Gastroesophageal sphincter (tissue), 4 donors: Measurements from ENCODE around the gene CRIM1. TPM values are rescaled to one million over a fixed set of nuclear protein-coding genes. Genes with fewer than 3 reads are reported as not detected.

Source experiments
- ATAC-seq: fragments of 150-250 bp; one replicate; pipeline ENCODE4 v1.9.1; 2016; ENCODE audit warnings: mild to moderate bottlenecking, moderate library complexity
- H3K27ac ChIP-seq, 4 donors: fragments of 200-600 bp; sonication (generic) in 3 of 4; 1 replicate in 3 of 4; 2 replicates in 1 of 4; pipeline ENCODE4 v1.5.1; 2016 to 2019
- H3K27me3 ChIP-seq: fragments of 200-600 bp; sonication (generic); one replicate; pipeline ENCODE4 v1.5.1; 2019
- H3K36me3 ChIP-seq, 2 donors: fragments of 200-600 bp; sonication (generic); one replicate each; pipeline ENCODE4 v1.5.1; 2019; ENCODE audit warnings: control low read depth in 1 of 2
- H3K4me1 ChIP-seq, 3 donors: fragments of 200-600 bp; sonication (generic); 1 replicate in 2 of 3; 2 replicates in 1 of 3; pipeline ENCODE4 v1.5.1; 2016 to 2019; ENCODE audit warnings: control low read depth in 2 of 3
- H3K4me3 ChIP-seq, 2 donors: fragments of 200-600 bp; sonication (generic); one replicate each; pipeline ENCODE4 v1.5.1; 2019; ENCODE audit warnings: mild to moderate bottlenecking in 1 of 2, moderate library complexity in 1 of 2
- H3K9me3 ChIP-seq, 3 donors: fragments of 200-600 bp; sonication (generic); one replicate each; pipeline ENCODE4 v1.5.1; 2017 to 2019; ENCODE audit warnings: control low read depth in 2 of 3
- EP300 ChIP-seq: sonication (generic); formaldehyde crosslinking; IDR thresholded peaks from one replicate; pipeline ENCODE4 v1.6.1; 2017; ENCODE audit warnings: antibody characterized with exemption, mild to moderate bottlenecking
- POLR2A ChIP-seq, 2 donors: fragments of 450-650 bp; IDR thresholded peaks; one replicate each; pipeline ENCODE4 v1.6.1; 2017; ENCODE audit warnings: antibody characterized with exemption in 2 of 2, mild to moderate bottlenecking in 2 of 2, moderate library complexity in 1 of 2
- POLR2AphosphoS5 ChIP-seq: sonication (generic); formaldehyde crosslinking; IDR thresholded peaks from one replicate; pipeline ENCODE4 v1.6.1; 2017; ENCODE audit warnings: antibody characterized with exemption
- WGBS, 2 donors: methylation state at CpG; one replicate each; pipeline ENCODE4 v1.1.5; 2018; ENCODE audit warnings: low coverage in 1 of 2; 5-methylcytosine and 5-hydroxymethylcytosine counted together
- total RNA-seq, 4 donors: library from RNA; depleted of rRNA; stranded (reverse); fragments of >200 nt; gene quantifications; one replicate each; pipeline ENCODE4 v1.1.0, GENCODE V29; 2016
- TF ChIP-seq, protein P1 (sequence below), 4 experiments: fragments of 200-600 bp in 2 of 4; fragments of 450-650 bp in 2 of 4; sonication (generic) in 1 of 4; IDR thresholded peaks; one replicate each; pipeline ENCODE4 v1.5.1; 2017 to 2019; ENCODE audit warnings: antibody characterized with exemption in 4 of 4, mild to moderate bottlenecking in 2 of 4, moderate library complexity in 2 of 4

Gene CRIM1
- total RNA-seq, 4 donors from 2014 or later, result 150 to 342 (median 203) TPM

DNA sequence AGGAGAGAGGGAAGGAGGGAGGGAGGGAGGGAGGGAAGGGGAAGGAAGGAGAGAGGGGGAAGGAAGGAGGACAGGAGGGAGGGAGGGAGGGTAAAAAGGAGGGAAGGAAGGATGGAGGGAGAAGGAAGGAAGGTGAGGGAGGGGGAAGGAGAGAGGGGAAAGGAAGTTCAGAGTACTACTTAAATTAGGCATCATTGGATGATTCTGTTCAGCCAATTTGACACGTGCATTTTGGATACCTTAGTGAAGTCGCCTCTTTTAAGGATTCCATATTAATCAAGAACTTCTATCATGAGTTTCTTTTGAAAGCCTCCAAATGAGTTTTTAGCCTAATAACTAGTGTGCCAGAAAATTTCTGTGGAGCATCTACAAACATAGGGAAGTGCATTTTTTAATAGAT, 179.5 kb downstream of the CRIM1 start:
- Histone ChIP-seq H3K9me3 (no peaks in the 10 kb centered on the region), H3K27ac (no peak overlapping the region), H3K4me3 (no peak overlapping the region), H3K36me3 (peaks cover 3 to 66% of the 10 kb centered on the region in 2 donors), H3K27me3 (no peaks in the 10 kb centered on the region), H3K4me1 (no peaks in the 10 kb centered on the region)
- WGBS, 2 donors, result 71 to 82% methylated on average over 2 of the region's 2 CpGs
- TF ChIP-seq EP300 (no peak), POLR2AphosphoS5 (no peak), POLR2A (IDR thresholded peaks at IDR 0.05) (no peak)
- TF ChIP-seq, protein P1, sequence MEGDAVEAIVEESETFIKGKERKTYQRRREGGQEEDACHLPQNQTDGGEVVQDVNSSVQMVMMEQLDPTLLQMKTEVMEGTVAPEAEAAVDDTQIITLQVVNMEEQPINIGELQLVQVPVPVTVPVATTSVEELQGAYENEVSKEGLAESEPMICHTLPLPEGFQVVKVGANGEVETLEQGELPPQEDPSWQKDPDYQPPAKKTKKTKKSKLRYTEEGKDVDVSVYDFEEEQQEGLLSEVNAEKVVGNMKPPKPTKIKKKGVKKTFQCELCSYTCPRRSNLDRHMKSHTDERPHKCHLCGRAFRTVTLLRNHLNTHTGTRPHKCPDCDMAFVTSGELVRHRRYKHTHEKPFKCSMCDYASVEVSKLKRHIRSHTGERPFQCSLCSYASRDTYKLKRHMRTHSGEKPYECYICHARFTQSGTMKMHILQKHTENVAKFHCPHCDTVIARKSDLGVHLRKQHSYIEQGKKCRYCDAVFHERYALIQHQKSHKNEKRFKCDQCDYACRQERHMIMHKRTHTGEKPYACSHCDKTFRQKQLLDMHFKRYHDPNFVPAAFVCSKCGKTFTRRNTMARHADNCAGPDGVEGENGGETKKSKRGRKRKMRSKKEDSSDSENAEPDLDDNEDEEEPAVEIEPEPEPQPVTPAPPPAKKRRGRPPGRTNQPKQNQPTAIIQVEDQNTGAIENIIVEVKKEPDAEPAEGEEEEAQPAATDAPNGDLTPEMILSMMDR (IDR thresholded peaks at IDR 0.05), result no peak
- ATAC-seq, result no peak

DNA sequence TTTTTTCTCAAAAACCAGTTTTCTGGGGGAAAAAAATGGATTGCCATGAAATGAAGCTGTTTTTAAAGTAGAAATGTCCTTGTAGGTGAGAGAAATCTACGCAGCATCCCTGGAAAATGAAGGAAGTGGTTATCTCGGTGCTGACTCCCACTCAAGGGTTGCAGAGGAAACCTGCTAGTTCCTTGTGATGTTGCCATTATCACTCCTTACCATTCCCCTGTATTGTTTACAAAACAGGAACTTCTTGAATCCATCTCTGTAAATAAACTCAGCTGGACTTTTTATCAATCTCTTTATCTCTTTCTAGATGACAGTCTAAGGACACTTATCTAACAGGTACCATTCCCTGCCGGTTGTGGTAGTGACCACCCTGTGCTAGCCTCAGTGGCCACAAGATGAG, 181.2 kb downstream of the CRIM1 start:
- TF ChIP-seq EP300, result no peak
- no peak for TF ChIP-seq POLR2A (IDR thresholded peaks at IDR 0.05)
- no peak for TF ChIP-seq POLR2AphosphoS5
- TF ChIP-seq, protein P1 (IDR thresholded peaks at IDR 0.05), result no peak
- WGBS, 2 donors, result 78 to 100% methylated on average over 3 of the region's 3 CpGs
- H3K9me3 ChIP-seq, result no peaks in the 10 kb centered on the region
- H3K27ac ChIP-seq, result no peak overlapping the region
- no peak overlapping the region for H3K4me3 ChIP-seq
- no peak for ATAC-seq
- peaks cover 0 to 9% (median 0%) of the 10 kb centered on the region in 3 donors for H3K4me1 ChIP-seq
- peaks cover 3 to 71% of the 10 kb centered on the region in 2 donors for H3K36me3 ChIP-seq
- H3K27me3 ChIP-seq, result no peaks in the 10 kb centered on the region

DNA sequence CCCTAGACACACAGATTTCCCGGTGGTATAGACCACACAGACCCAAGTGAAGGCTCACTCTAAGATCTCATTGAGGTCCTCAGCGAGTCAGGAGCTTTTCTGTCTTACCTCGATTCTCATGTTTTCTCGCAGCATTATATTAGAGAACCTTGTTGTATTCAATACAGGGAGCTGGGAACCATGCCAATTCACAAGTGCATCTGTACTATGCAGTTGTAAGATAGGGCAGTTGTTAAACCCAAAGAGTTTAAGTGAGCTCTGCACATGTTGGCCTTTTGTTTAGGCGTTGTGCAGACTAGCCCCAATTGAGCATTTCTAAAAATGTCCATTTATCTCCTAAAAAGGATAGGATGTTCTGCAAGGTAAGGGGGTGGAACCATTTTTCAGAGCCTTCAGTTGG, 182.8 kb downstream of the CRIM1 start:
- Histone ChIP-seq H3K27me3 (no peaks in the 10 kb centered on the region), H3K27ac (no peak overlapping the region), H3K36me3 (peaks cover 0 to 74% of the 10 kb centered on the region in 2 donors), H3K4me3 (no peak overlapping the region), H3K4me1 (peaks cover 0 to 19% (median 0%) of the 10 kb centered on the region in 3 donors), H3K9me3 (no peaks in the 10 kb centered on the region)
- ATAC-seq, result no peak
- WGBS, 2 donors, result 65 to 66% methylated on average over 3 to 5 of the region's 5 CpGs
- TF ChIP-seq EP300, result no peak
- TF ChIP-seq, protein P1 (IDR thresholded peaks at IDR 0.05), result no peak
- TF ChIP-seq POLR2AphosphoS5, result no peak
- TF ChIP-seq POLR2A (IDR thresholded peaks at IDR 0.05), result no peak

DNA sequence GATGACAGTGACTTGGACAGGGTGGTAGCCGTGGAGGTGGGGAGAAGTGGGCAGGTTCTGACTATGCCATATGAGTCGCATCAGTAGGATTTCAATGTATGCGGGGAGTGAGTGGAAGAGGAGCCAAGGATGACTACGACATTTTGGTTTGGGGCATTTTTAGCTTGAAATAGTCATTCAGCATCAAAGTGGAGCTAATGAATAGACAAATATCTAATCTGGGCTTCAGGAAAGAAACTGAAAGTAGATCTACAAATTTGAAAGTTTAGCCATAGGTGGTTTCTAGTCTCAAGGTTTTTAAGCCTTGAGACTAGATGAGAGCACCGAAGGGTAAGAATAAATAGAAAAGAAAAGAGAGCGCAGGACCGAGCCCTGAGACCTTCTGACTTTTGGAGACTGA, 184.1 kb downstream of the CRIM1 start:
- H3K27ac ChIP-seq, result peak overlapping the region in 1 of 4 donors; percentile 9
- H3K4me3 ChIP-seq, result no peak overlapping the region
- H3K36me3 ChIP-seq, result peaks cover 0 to 87% of the 10 kb centered on the region in 2 donors
- H3K27me3 ChIP-seq, result no peaks in the 10 kb centered on the region
- peaks cover 0 to 20% (median 0%) of the 10 kb centered on the region in 3 donors for H3K4me1 ChIP-seq
- H3K9me3 ChIP-seq, result no peaks in the 10 kb centered on the region
- 93 to 94% methylated on average over 5 to 7 of the region's 7 CpGs for WGBS, 2 donors
- ATAC-seq, result no peak
- TF ChIP-seq, protein P1 (IDR thresholded peaks at IDR 0.05), result no peak
- TF ChIP-seq POLR2AphosphoS5 (no peak), POLR2A (IDR thresholded peaks at IDR 0.05) (no peak), EP300 (no peak)

DNA sequence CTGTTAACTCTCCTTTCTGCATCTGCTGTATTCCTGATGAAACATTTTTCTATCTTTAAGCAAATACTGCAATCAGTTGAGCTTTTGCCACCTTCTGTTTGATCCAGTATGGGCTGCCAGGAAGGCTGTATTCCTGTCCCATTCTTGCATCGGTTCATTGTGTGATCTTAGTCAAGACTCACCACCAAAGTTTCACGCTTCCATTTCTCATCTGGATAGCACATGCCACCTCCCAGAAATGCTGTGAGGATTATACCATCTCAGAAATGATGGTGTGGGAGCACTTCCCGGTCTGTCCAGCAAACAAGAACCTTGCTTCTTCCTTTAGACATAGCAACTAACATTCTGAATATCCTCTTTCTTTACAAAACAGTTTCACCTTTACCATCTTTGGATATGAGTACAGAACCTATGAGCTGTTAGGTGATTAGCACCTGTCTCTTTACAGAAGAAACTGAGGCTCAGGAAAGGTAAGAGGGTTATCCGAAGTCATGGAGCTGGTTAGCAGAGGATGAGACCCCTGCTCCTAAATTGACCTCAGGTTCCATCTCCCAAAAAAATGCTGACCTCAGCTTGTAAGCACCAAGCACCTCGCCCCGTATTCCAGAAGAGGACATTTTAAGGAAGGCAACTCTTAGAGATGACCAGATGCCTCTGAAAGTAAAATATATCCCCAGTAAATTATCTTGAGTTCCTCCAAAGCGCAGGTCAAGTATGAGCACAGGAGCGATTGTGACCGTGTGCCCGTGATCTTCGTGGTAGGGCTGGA, 185.6 kb downstream of the CRIM1 start:
- 78 to 94% methylated on average over 3 to 10 of the region's 11 CpGs for WGBS, 2 donors
- Histone ChIP-seq H3K4me3 (no peak overlapping the region), H3K27ac (peak overlapping the region in 2 of 4 donors; percentile 20 to 29), H3K27me3 (no peaks in the 10 kb centered on the region), H3K36me3 (peaks cover 0 to 85% of the 10 kb centered on the region in 2 donors), H3K4me1 (peaks cover 0 to 32% (median 6%) of the 10 kb centered on the region in 3 donors), H3K9me3 (no peaks in the 10 kb centered on the region)
- ATAC-seq, result no peak
- TF ChIP-seq POLR2AphosphoS5, result no peak
- TF ChIP-seq, protein P1 (IDR thresholded peaks at IDR 0.05), result no peak
- no peak for TF ChIP-seq POLR2A (IDR thresholded peaks at IDR 0.05)
- TF ChIP-seq EP300, result no peak
